Esophagus (tissue), 2 donors: ENCODE results near the gene IFNA21. TPM values are rescaled to one million over a fixed set of nuclear protein-coding genes. Genes with fewer than 3 reads are reported as not detected.
"Not testable (repeated sequence)": the region's sequence is repeated elsewhere in the genome, so short reads cannot be mapped to it uniquely, and the experiment has no call there.

Source experiments
- H3K27ac ChIP-seq, 2 donors: one replicate each; pipeline ENCODE4 v1.5.1; 2013; ENCODE audit warnings: low read depth in 2 of 2, mild to moderate bottlenecking in 2 of 2, inconsistent platforms in 1 of 2, low read length in 1 of 2, moderate library complexity in 1 of 2
- H3K27me3 ChIP-seq, 2 donors: one replicate each; pipeline ENCODE4 v1.6.1; 2013; ENCODE audit warnings: low read length in 2 of 2, control low read depth in 1 of 2, mild to moderate bottlenecking in 1 of 2; ENCODE audit not compliant: insufficient read depth in 2 of 2, control insufficient read depth in 1 of 2
- H3K36me3 ChIP-seq, 2 donors: one replicate each; pipeline ENCODE4 v1.6.1; 2013; ENCODE audit warnings: low read length in 1 of 2; ENCODE audit not compliant: control insufficient read depth in 2 of 2, insufficient read depth in 2 of 2
- H3K4me1 ChIP-seq, 2 donors: one replicate each; pipeline ENCODE4 v1.6.1; 2013; ENCODE audit warnings: low read length in 1 of 2; ENCODE audit not compliant: control insufficient read depth in 2 of 2, insufficient read depth in 2 of 2
- H3K4me3 ChIP-seq, 2 donors: one replicate each; pipeline ENCODE4 v1.5.1; 2013; ENCODE audit warnings: low read length in 2 of 2, mild to moderate bottlenecking in 2 of 2, low read depth in 1 of 2, moderate library complexity in 1 of 2
- H3K9me3 ChIP-seq, 2 donors: one replicate each; pipeline ENCODE4 v1.6.1; 2013; ENCODE audit warnings: mild to moderate bottlenecking in 2 of 2, low read depth in 1 of 2, low read length in 1 of 2, moderate library complexity in 1 of 2; ENCODE audit not compliant: control insufficient read depth in 2 of 2, insufficient read depth in 1 of 2
- WGBS, 2 donors: extraction: QIAGEN DNeasy Blood & Tissue Kit; methylation state at CpG; one replicate each; pipeline ENCODE4 v1.1.7; 2013; 5-methylcytosine and 5-hydroxymethylcytosine counted together
- polyA plus RNA-seq, 2 donors: library from polyadenylated mRNA; stranded (reverse); fragments of 200-250 nt; gene quantifications; one replicate each; pipeline ENCODE4 v1.2.3, GENCODE V29; 2013
- donor health status: healthy with polysubstance abuse.
- donor health status: Bipolar disorder and iron deficiency.

The IFNA21 gene
- not detected for polyA plus RNA-seq

- H3K4me1 ChIP-seq, H3K4me3 ChIP-seq, H3K36me3 ChIP-seq, H3K27ac ChIP-seq, H3K27me3 ChIP-seq, H3K9me3 ChIP-seq: not testable (repeated sequence)
- 73 to 88% methylated on average over 2 of the region's 2 CpGs for WGBS, 2 donors
Measured at GRCh38 chr9:21166560-21166959, at the start of gene IFNA21. TSS of gene IFNA21 (minus strand) at chr9:21166660. CDS start at chr9:21166612, 48 bp downstream.

GRCh38 chr9:21213411-21214326 lies 47.2 kb upstream of the IFNA21 start:
- not testable (repeated sequence) for H3K4me3 ChIP-seq, H3K4me1 ChIP-seq, H3K9me3 ChIP-seq, H3K27ac ChIP-seq, H3K27me3 ChIP-seq, H3K36me3 ChIP-seq
- 48 to 50% methylated on average over 4 to 5 of the region's 5 CpGs for WGBS, 2 donors

GRCh38 chr9:21212160-21212559 lies 45.7 kb upstream of the IFNA21 start:
- not testable (repeated sequence) for H3K27ac ChIP-seq, H3K27me3 ChIP-seq, H3K4me3 ChIP-seq, H3K4me1 ChIP-seq, H3K36me3 ChIP-seq, H3K9me3 ChIP-seq
- WGBS, 2 donors: 66 to 73% methylated on average over 2 of the region's 2 CpGs

- H3K4me1 ChIP-seq, H3K9me3 ChIP-seq, H3K4me3 ChIP-seq, H3K36me3 ChIP-seq, H3K27me3 ChIP-seq, H3K27ac ChIP-seq: not testable (repeated sequence)
- WGBS, 2 donors: 89 to 100% methylated on average over 2 of the region's 2 CpGs
Measured at GRCh38 chr9:21210782-21211181, 44.3 kb upstream of the IFNA21 start.

- H3K27ac ChIP-seq: no peak overlapping the region
- WGBS, 2 donors: 93 to 94% methylated on average over 7 of the region's 7 CpGs
- no peaks in the 10 kb centered on the region for H3K36me3 ChIP-seq
- H3K4me3 ChIP-seq: no peak overlapping the region
- no peaks in the 10 kb centered on the region for H3K27me3 ChIP-seq
- no peaks in the 10 kb centered on the region for H3K9me3 ChIP-seq
- no peaks in the 10 kb centered on the region for H3K4me1 ChIP-seq
Measured at GRCh38 chr9:21210311-21210710, 43.9 kb upstream of the IFNA21 start.

GRCh38 chr9:21207043-21207442 lies 40.6 kb upstream of the IFNA21 start, which contains the start of gene IFNA10:
TSS of gene IFNA10 (minus strand) at chr9:21207143. CDS start at chr9:21207097, 46 bp downstream.
- H3K4me3 ChIP-seq, H3K9me3 ChIP-seq, H3K27ac ChIP-seq, H3K36me3 ChIP-seq, H3K4me1 ChIP-seq, H3K27me3 ChIP-seq: not testable (repeated sequence)
- 85 to 86% methylated on average over 3 of the region's 3 CpGs for WGBS, 2 donors

GRCh38 chr9:21205204-21205603 lies 38.7 kb upstream of the IFNA21 start:
- Histone ChIP-seq H3K27me3 (no peaks in the 10 kb centered on the region), H3K27ac (no peak overlapping the region), H3K4me1 (no peaks in the 10 kb centered on the region), H3K36me3 (no peaks in the 10 kb centered on the region), H3K4me3 (no peak overlapping the region), H3K9me3 (no peaks in the 10 kb centered on the region)

- not testable (repeated sequence) for H3K27me3 ChIP-seq, H3K36me3 ChIP-seq, H3K9me3 ChIP-seq, H3K27ac ChIP-seq, H3K4me1 ChIP-seq, H3K4me3 ChIP-seq
- 64 to 67% methylated on average over 4 of the region's 4 CpGs for WGBS, 2 donors
Measured at GRCh38 chr9:21202105-21202504, 35.6 kb upstream of the IFNA21 start, which contains the start of gene IFNA7. TSS of gene IFNA7 (minus strand) at chr9:21202205. CDS start at chr9:21202165, 40 bp downstream.

GRCh38 chr9:21194867-21195776 lies 28.7 kb upstream of the IFNA21 start:
- H3K4me1 ChIP-seq, H3K27ac ChIP-seq, H3K4me3 ChIP-seq, H3K9me3 ChIP-seq, H3K36me3 ChIP-seq, H3K27me3 ChIP-seq: not testable (repeated sequence)
- 38 to 41% methylated on average over 6 of the region's 6 CpGs for WGBS, 2 donors
